ENCODE results near the gene ECSIT.

- TF ChIP-seq CTCF (IDR thresholded peaks at IDR 0.05) (no peak), EP300 (IDR thresholded peaks at IDR 0.05) (no peak)
Observed at GRCh38 chr19:11539495-11540365, 10.8 kb upstream of the ECSIT start.

Data from suprapubic skin (tissue), 3 donors.